HepG2 (cell line): ENCODE measurements around the gene CXCL8. TPM values are rescaled to one million over a fixed set of nuclear protein-coding genes. Genes with fewer than 3 reads are reported as not detected.

Experiments used
- ATAC-seq: fragments of 200-7000 bp; cut with Tn5 transposase; 3 replicates; pipeline ENCODE4 v1.9.1; 2020; ENCODE audit warnings: mild to moderate bottlenecking, moderate library complexity
- BruUV-seq: library from RNA; stranded (reverse); fragments of 400-500 nt; replicated peaks from 2 replicates; lab custom pipeline; 2021; lab: Mats Ljungman, UMichigan
- CTCF ChIA-PET: fragments of 300-600 bp; formaldehyde crosslinking; extraction: SDS; loops from one replicate; lab custom pipeline; 2021; ENCODE audit warnings: low total read pairs, inconsistent platforms, low intra/inter-chr PET ratio; lab: Yijun Ruan, JAX
- POLR2A ChIA-PET: fragments of 350-600 bp; sonication (Branson Sonifier 250); formaldehyde crosslinking; loops from one replicate; lab custom pipeline; 2020; ENCODE audit warnings: antibody characterized with exemption, inconsistent platforms; lab: Yijun Ruan, JAX
- DNase-seq: peaks from one replicate; pipeline ENCODE4 v3.0.0-alpha.2; 2015; ENCODE audit warnings: low spot score
- FAIRE-seq: peaks from 3 replicates; lab custom pipeline; 2011; peaks lifted over from hg19 to GRCh38; lab: Jason Lieb, UNC
- H2AFZ ChIP-seq: one replicate; pipeline ENCODE4 v1.6.1; 2011; ENCODE audit warnings: low read length, inconsistent platforms
- H3K27ac ChIP-seq: fragments of 300-600 bp; 3 replicates; pipeline ENCODE4 v1.8.0; 2011; ENCODE audit warnings: mixed run types, mild to moderate bottlenecking, mixed read lengths, low read length, inconsistent platforms; ENCODE audit not compliant: insufficient read depth; ENCODE audit errors: extremely low read length
- H3K27me3 ChIP-seq, 2 experiments: fragments of 200-600 bp in 1 of 2; 2 replicates in 1 of 2; 3 replicates in 1 of 2; pipeline versions ENCODE4 v1.6.0 to v1.8.0; 2011; ENCODE audit warnings: low read length in 2 of 2, mild to moderate bottlenecking in 2 of 2, moderate library complexity in 2 of 2, inconsistent platforms in 1 of 2; ENCODE audit not compliant: insufficient read depth in 2 of 2, control insufficient read depth in 1 of 2
- H3K36me3 ChIP-seq, 2 experiments: fragments of 200-600 bp in 1 of 2; replicated peaks in 1 of 2; 2 replicates in 1 of 2; 3 replicates in 1 of 2; pipeline versions ENCODE4 v1.5.1 to v1.8.0; 2011; ENCODE audit warnings: low read length in 2 of 2, inconsistent platforms in 1 of 2; ENCODE audit not compliant: insufficient read depth in 2 of 2, control insufficient read depth in 1 of 2
- H3K4me1 ChIP-seq: 2 replicates; pipeline ENCODE4 v1.5.1; 2012; ENCODE audit warnings: low read length, inconsistent platforms; ENCODE audit not compliant: insufficient read depth
- H3K4me2 ChIP-seq: 2 replicates; pipeline ENCODE4 v1.6.0; 2011; ENCODE audit warnings: low read depth, low read length, inconsistent platforms
- H3K4me3 ChIP-seq, 3 experiments: fragments of 200-600 bp in 1 of 3; sonication (generic), shearing (Covaris generic) in 1 of 3; replicated peaks in 1 of 3; 2 replicates each; pipeline ENCODE4 v1.5.1; 2011 to 2016; ENCODE audit warnings: low read length in 3 of 3, inconsistent platforms in 2 of 3, low read depth in 2 of 3, mild to moderate bottlenecking in 2 of 3, control low read depth in 1 of 3, mixed read lengths in 1 of 3; ENCODE audit not compliant: insufficient read depth in 1 of 3
- H3K79me2 ChIP-seq: one replicate; pipeline ENCODE4 v1.6.1; 2011; ENCODE audit warnings: low read length, inconsistent platforms; ENCODE audit not compliant: insufficient read depth
- H3K9ac ChIP-seq: 2 replicates; pipeline ENCODE4 v1.6.0; 2011; ENCODE audit warnings: mild to moderate bottlenecking, low read depth, low read length, inconsistent platforms; ENCODE audit not compliant: insufficient read depth
- H3K9me3 ChIP-seq: 2 replicates; pipeline ENCODE4 v1.5.1; 2012; ENCODE audit warnings: mild to moderate bottlenecking, low read length
- H4K20me1 ChIP-seq: 2 replicates; pipeline ENCODE4 v1.6.0; 2011; ENCODE audit warnings: inconsistent platforms, mild to moderate bottlenecking, low read length, moderate library complexity; ENCODE audit not compliant: insufficient read depth
- CEBPB ChIP-seq: IDR thresholded peaks from 2 replicates; pipeline ENCODE4 v1.6.1; 2011; ENCODE audit warnings: low read depth, low read length, improper control_type of control experiment, borderline replicate concordance
- GLMP ChIP-seq: sonication (generic); formaldehyde crosslinking; IDR thresholded peaks from 2 replicates; pipeline ENCODE4 v1.9.0; 2021; ENCODE audit warnings: missing genetic modification reagents, mild to moderate bottlenecking, borderline replicate concordance
- HMG20A ChIP-seq: IDR thresholded peaks from 2 replicates; pipeline ENCODE4 v1.6.1; 2016; ENCODE audit warnings: borderline replicate concordance
- NFAT5 ChIP-seq: sonication (generic); formaldehyde crosslinking; IDR thresholded peaks from 2 replicates; pipeline ENCODE4 v1.4.0; 2020; ENCODE audit warnings: missing genetic modification reagents
- PREB ChIP-seq: sonication (generic); formaldehyde crosslinking; IDR thresholded peaks from 2 replicates; pipeline ENCODE4 v1.4.0; 2020; ENCODE audit warnings: missing genetic modification reagents
- WGBS: methylation state at CpG from one replicate; pipeline ENCODE4 v1.1.6; 2017; ENCODE audit warnings: low lambda C conversion rate; 5-methylcytosine and 5-hydroxymethylcytosine counted together
- in situ Hi-C: cut with HindIII; loops from 2 replicates; pipeline ENCODE4 v1.10.0; 2017; ENCODE audit warnings: low pct_unique_long_range_greater_than_20kb; ENCODE audit not compliant: extremely low pct_ligation_motif_present
- intact Hi-C: fragments of 100-400 bp; cut with micrococcal nuclease; formaldehyde crosslinking; loops from one replicate; pipeline ENCODE4 v1.10.0; 2022; ENCODE audit not compliant: unreplicated experiment
- polyA plus RNA-seq, 8 experiments: library from polyadenylated mRNA; depleted of rRNA in 3 of 8; stranded (reverse) in 7 of 8; unstranded in 1 of 8; fragments of >200 nt; fragmentation: Illumina TruSeq in 4 of 8; extraction: Trizol in 4 of 8; gene quantifications; 2 replicates each; pipeline versions ENCODE4 v1.2.1 to v1.2.3, GENCODE V29; 2011 to 2016; ENCODE audit warnings: low read depth in 4 of 8, missing spikeins in 1 of 8, mixed read lengths in 1 of 8; ENCODE audit not compliant: insufficient read depth in 1 of 8
- total RNA-seq, 5 experiments: library from RNA; depleted of rRNA; stranded (reverse); fragments of >200 nt; fragmentation: Illumina TruSeq; extraction: Trizol; gene quantifications; 2 replicates each; pipeline ENCODE4 v1.2.3, GENCODE V29; 2016; ENCODE audit warnings: low read depth in 1 of 5

Gene CXCL8
- total and polyA plus RNA-seq, 2 of the 13 experiments (the other 11 are each of a cell fraction or from before 2014, with no cell fraction given), result 1.8 to 7.8 TPM

- ChIA-PET CTCF (interaction anchor here (1.5 kb wide), 1 partner anchor 12 kb away, joined by 4 read pairs; no protein-coding TSS in a partner anchor), POLR2A (no interaction called here)
- FAIRE-seq, result no peak
- H3K4me3 ChIP-seq, result no peak overlapping the region
- no peaks in the 10 kb centered on the region for H4K20me1 ChIP-seq
- intact Hi-C loops (no loop called here), in situ Hi-C loops (no loop called here)
- no peaks in the 10 kb centered on the region for H3K36me3 ChIP-seq
- H3K9ac ChIP-seq, result no peak overlapping the region
- no peak overlapping the region for H3K4me2 ChIP-seq
- no peaks in the 10 kb centered on the region; a peak in 1 of 5 replicates for H3K27me3 ChIP-seq
- WGBS, result 47% methylated on average over 2 of the region's 2 CpGs
- ATAC-seq, result no peak
- H2AFZ ChIP-seq, result no peak overlapping the region
- no TSS peak for BruUV-seq
- DNase-seq, result no peak
- no peak for TF ChIP-seq GLMP (CRISPR knock-in tag)
- no peak for TF ChIP-seq NFAT5 (CRISPR knock-in tag)
- TF ChIP-seq PREB, result no peak
- TF ChIP-seq HMG20A (CRISPR knock-in tag), result no peak
- 0 out of 2 replicates have a peak, but pooled peaks have one; percentile 19 for TF ChIP-seq CEBPB
- no peak overlapping the region for H3K27ac ChIP-seq
- no peaks in the 10 kb centered on the region for H3K79me2 ChIP-seq
- H3K4me1 ChIP-seq, result no peaks in the 10 kb centered on the region
- H3K9me3 ChIP-seq, result no peaks in the 10 kb centered on the region
These were observed 821 bp downstream of the CXCL8 start for GRCh38 chr4:73741031-73741749.
